ENCODE results near the gene UGT1A6. TPM values are rescaled to one million over a fixed set of nuclear protein-coding genes. Genes with fewer than 3 reads are reported as not detected.
A peak's percentile ranks its signal among the peaks of the same experiment; 100 is the strongest.

Gene UGT1A6
- polyA plus RNA-seq, 2 of the 4 experiments (the other 2 are of a cell fraction): 2.5 to 3.5 TPM

DNA sequence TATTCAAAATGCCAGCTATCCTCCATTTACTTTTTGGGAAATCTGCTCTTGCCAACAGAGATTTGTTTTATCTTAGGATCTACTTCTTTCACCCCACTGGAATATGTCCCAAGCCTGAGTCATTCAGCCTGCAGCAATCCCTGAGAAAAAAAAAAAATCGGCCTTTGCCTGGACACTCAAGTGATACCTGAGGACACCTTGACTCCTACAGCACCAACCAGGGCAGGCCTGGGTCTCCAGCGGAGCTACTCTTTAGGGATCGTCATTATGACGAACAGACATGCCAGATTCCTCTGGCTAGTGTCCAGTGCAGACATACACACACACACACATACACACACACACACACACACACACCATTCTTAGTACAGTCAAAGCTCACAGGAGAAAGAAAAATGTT is 2.2 kb upstream of the UGT1A6 start (continued):
- TF ChIP-seq GATA3 (IDR thresholded peaks at IDR 0.05; ENCODE audit: borderline replicate concordance): peak; percentile 75; the same call in 1 of the 2 replicates
- TF ChIP-seq CHD4 (IDR thresholded peaks at IDR 0.05; ENCODE audit: borderline replicate concordance): no peak
- TF ChIP-seq HDAC2 (IDR thresholded peaks at IDR 0.05): no peak
- no peak for TF ChIP-seq CHD2 (IDR thresholded peaks at IDR 0.05; ENCODE audit: low read length, partially characterized antibody)
- no peak for TF ChIP-seq HOXB5 (CRISPR knock-in tag; IDR thresholded peaks at IDR 0.05)
- no peak for TF ChIP-seq SREBF2 (IDR thresholded peaks at IDR 0.05)
- TF ChIP-seq MAFK (IDR thresholded peaks at IDR 0.05; ENCODE audit: partially characterized antibody): no peak
- no peak for TF ChIP-seq PHF8 (IDR thresholded peaks at IDR 0.05; ENCODE audit: borderline replicate concordance, low read depth)
- no peak for TF ChIP-seq FOXS1 (CRISPR knock-in tag; IDR thresholded peaks at IDR 0.05)
- no peak for TF ChIP-seq HOXB13 (CRISPR knock-in tag; IDR thresholded peaks at IDR 0.05; ENCODE audit: low read depth)
- 0 out of 4 replicates have a peak, but pooled peaks of 1 of the 2 experiments have one; percentile 39 for TF ChIP-seq CEBPB (IDR thresholded peaks at IDR 0.05)
- TF ChIP-seq, protein P1, sequence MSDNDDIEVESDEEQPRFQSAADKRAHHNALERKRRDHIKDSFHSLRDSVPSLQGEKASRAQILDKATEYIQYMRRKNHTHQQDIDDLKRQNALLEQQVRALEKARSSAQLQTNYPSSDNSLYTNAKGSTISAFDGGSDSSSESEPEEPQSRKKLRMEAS (IDR thresholded peaks at IDR 0.05): peak; percentile 23; the same call in 1 of the 2 replicates
- TF ChIP-seq, protein P2, sequence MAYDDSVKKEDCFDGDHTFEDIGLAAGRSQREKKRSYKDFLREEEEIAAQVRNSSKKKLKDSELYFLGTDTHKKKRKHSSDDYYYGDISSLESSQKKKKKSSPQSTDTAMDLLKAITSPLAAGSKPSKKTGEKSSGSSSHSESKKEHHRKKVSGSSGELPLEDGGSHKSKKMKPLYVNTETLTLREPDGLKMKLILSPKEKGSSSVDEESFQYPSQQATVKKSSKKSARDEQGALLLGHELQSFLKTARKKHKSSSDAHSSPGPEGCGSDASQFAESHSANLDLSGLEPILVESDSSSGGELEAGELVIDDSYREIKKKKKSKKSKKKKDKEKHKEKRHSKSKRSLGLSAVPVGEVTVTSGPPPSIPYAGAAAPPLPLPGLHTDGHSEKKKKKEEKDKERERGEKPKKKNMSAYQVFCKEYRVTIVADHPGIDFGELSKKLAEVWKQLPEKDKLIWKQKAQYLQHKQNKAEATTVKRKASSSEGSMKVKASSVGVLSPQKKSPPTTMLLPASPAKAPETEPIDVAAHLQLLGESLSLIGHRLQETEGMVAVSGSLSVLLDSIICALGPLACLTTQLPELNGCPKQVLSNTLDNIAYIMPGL (CRISPR knock-in tag; IDR thresholded peaks at IDR 0.05; ENCODE audit: borderline replicate concordance): no peak
- TF ChIP-seq RAD21 (conservative IDR thresholded peaks at IDR 0.05 in 1 of 2, IDR thresholded peaks at IDR 0.05 in 1 of 2): no peak; a peak in 1 of 5 replicates
- TF ChIP-seq RNF2 (IDR thresholded peaks at IDR 0.05; ENCODE audit: borderline replicate concordance, low read depth): no peak
- no peak for TF ChIP-seq MYC (IDR thresholded peaks at IDR 0.05; ENCODE audit: borderline replicate concordance, low read length)
- TF ChIP-seq NPAS2 (CRISPR knock-in tag; IDR thresholded peaks at IDR 0.05; ENCODE audit: borderline replicate concordance): no peak
- TF ChIP-seq RCOR1 (IDR thresholded peaks at IDR 0.05; ENCODE audit: low read depth, low read length): no peak
- TF ChIP-seq JUN (IDR thresholded peaks at IDR 0.05): 0 out of 5 replicates have a peak, but pooled peaks of 1 of the 2 experiments have one; percentile 19
- no peak for TF ChIP-seq FOSL2 (IDR thresholded peaks at IDR 0.05)
- peak; percentile 47; the same call in 1 of the 2 replicates for TF ChIP-seq FOSL2 (CRISPR knock-in tag; IDR thresholded peaks at IDR 0.05)
- no peak for TF ChIP-seq RARB (CRISPR knock-in tag; IDR thresholded peaks at IDR 0.05)
- no peak for TF ChIP-seq RFX5 (IDR thresholded peaks at IDR 0.05)
- no peak for TF ChIP-seq EHMT2 (IDR thresholded peaks at IDR 0.05; ENCODE audit: low read depth)
- TF ChIP-seq HEYL (CRISPR knock-in tag; IDR thresholded peaks at IDR 0.05): no peak
- TF ChIP-seq MAZ (IDR thresholded peaks at IDR 0.05; ENCODE audit: borderline replicate concordance, low read depth, low read length): no peak
- TF ChIP-seq SMC3 (IDR thresholded peaks at IDR 0.05): no peak
- TF ChIP-seq, protein P3, sequence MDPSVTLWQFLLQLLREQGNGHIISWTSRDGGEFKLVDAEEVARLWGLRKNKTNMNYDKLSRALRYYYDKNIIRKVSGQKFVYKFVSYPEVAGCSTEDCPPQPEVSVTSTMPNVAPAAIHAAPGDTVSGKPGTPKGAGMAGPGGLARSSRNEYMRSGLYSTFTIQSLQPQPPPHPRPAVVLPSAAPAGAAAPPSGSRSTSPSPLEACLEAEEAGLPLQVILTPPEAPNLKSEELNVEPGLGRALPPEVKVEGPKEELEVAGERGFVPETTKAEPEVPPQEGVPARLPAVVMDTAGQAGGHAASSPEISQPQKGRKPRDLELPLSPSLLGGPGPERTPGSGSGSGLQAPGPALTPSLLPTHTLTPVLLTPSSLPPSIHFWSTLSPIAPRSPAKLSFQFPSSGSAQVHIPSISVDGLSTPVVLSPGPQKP (IDR thresholded peaks at IDR 0.05; ENCODE audit: low read depth, low read length): no peak
- no peak for TF ChIP-seq EHF (CRISPR knock-in tag; IDR thresholded peaks at IDR 0.05)

Data from A549 (cell line).